B cell (primary cell): ENCODE measurements around the gene GRK6. TPM values are rescaled to one million over a fixed set of nuclear protein-coding genes. Genes with fewer than 3 reads are reported as not detected.

Source experiments
- ATAC-seq: fragments of 200-7000 bp; cut with Tn5 transposase; one replicate; pipeline ENCODE4 v1.10.0; 2021; ENCODE audit warnings: low read depth, mild to moderate bottlenecking, moderate number of reproducible peaks, moderate library complexity
- CTCF ChIA-PET: fragments of 350-600 bp; sonication (Branson Sonifier 250); formaldehyde crosslinking; loops from one replicate; lab custom pipeline; 2021; ENCODE audit warnings: antibody characterized with exemption, inconsistent platforms; lab: Charles Lee
- POLR2A ChIA-PET: fragments of 350-600 bp; sonication (Branson Sonifier 250); formaldehyde crosslinking; loops from one replicate; lab custom pipeline; 2021; ENCODE audit warnings: antibody characterized with exemption; lab: Charles Lee
- DNase-seq: peaks from one replicate; pipeline ENCODE4 v3.0.0; 2013
- H2AFZ ChIP-seq: 2 replicates; pipeline ENCODE4 v1.6.1; 2012; ENCODE audit warnings: mild to moderate bottlenecking, low read depth, low read length; ENCODE audit not compliant: insufficient read depth, poor library complexity, severe bottlenecking
- H3K27ac ChIP-seq, 2 donors: 1 replicate in 1 of 2; 2 replicates in 1 of 2; pipeline ENCODE4 v1.5.1; 2012 to 2013; ENCODE audit warnings: low read length in 2 of 2, mild to moderate bottlenecking in 2 of 2, moderate library complexity in 1 of 2
- H3K27me3 ChIP-seq, 4 experiments: fragments of 200-600 bp in 1 of 4; sonication (generic) in 1 of 4; replicated peaks in 1 of 4; 1 replicate in 2 of 4; 2 replicates in 2 of 4; pipeline versions ENCODE4 v1.6.1 to v1.7.0; 2013 to 2016; ENCODE audit warnings: low read length in 3 of 4, mild to moderate bottlenecking in 2 of 4, mixed read lengths in 1 of 4, moderate library complexity in 1 of 4; ENCODE audit not compliant: insufficient read depth in 4 of 4, control insufficient read depth in 3 of 4; ENCODE audit errors: control extremely low read depth in 1 of 4
- H3K36me3 ChIP-seq, 2 experiments: replicated peaks in 1 of 2; 1 replicate in 1 of 2; 2 replicates in 1 of 2; pipeline versions ENCODE4 v1.6.1 to v1.7.1; 2013; ENCODE audit warnings: low read length in 1 of 2; ENCODE audit not compliant: insufficient read depth in 2 of 2, control insufficient read depth in 1 of 2; ENCODE audit errors: control extremely low read depth in 1 of 2, extremely low read depth in 1 of 2
- H3K4me1 ChIP-seq, 2 donors: fragments of 200-600 bp in 1 of 2; sonication (generic) in 1 of 2; 1 replicate in 1 of 2; 2 replicates in 1 of 2; pipeline versions ENCODE4 v1.5.1 to v1.6.1; 2013 to 2017; ENCODE audit warnings: low read length in 2 of 2; ENCODE audit not compliant: control insufficient read depth in 2 of 2, insufficient read depth in 2 of 2
- H3K4me2 ChIP-seq: replicated peaks from 2 replicates; pipeline ENCODE3; 2012; ENCODE audit warnings: mild to moderate bottlenecking, low read depth, low read length; ENCODE audit not compliant: poor library complexity, severe bottlenecking
- H3K4me3 ChIP-seq, 5 experiments: fragments of 200-600 bp in 1 of 5; sonication (generic) in 1 of 5; 1 replicate in 3 of 5; 2 replicates in 2 of 5; pipeline versions ENCODE4 v1.5.1 to v1.7.0; 2011 to 2016; ENCODE audit warnings: low read length in 4 of 5, mild to moderate bottlenecking in 4 of 5, low read depth in 2 of 5, control low read depth in 1 of 5, moderate library complexity in 1 of 5; ENCODE audit not compliant: insufficient read depth in 1 of 5; ENCODE audit errors: control extremely low read depth in 1 of 5, extremely low read depth in 1 of 5
- H3K79me2 ChIP-seq: fragments of 200-600 bp; sonication (generic); one replicate; pipeline ENCODE4 v1.6.0; 2016; ENCODE audit warnings: low read length; ENCODE audit not compliant: control insufficient read depth, insufficient read depth
- H3K9ac ChIP-seq: fragments of 200-600 bp; sonication (generic); 2 replicates; pipeline ENCODE4 v1.6.1; 2017; ENCODE audit warnings: mild to moderate bottlenecking, low read length, moderate library complexity
- H3K9me3 ChIP-seq, 3 donors: one replicate each; pipeline versions ENCODE4 v1.6.1 to v1.7.1; 2013; ENCODE audit warnings: low read length in 2 of 3; ENCODE audit not compliant: control insufficient read depth in 2 of 3, insufficient read depth in 1 of 3; ENCODE audit errors: control extremely low read depth in 1 of 3
- H4K20me1 ChIP-seq: 2 replicates; pipeline ENCODE4 v1.6.0; 2012; ENCODE audit warnings: mild to moderate bottlenecking, low read length; ENCODE audit not compliant: insufficient read depth, control insufficient read depth, poor library complexity, severe bottlenecking
- H3K27ac Mint-ChIP-seq: one replicate; pipeline ENCODE4 v1.8.0; 2021; ENCODE audit warnings: mixed read lengths
- H3K27me3 Mint-ChIP-seq: one replicate; pipeline ENCODE4 v1.8.0; 2021; ENCODE audit warnings: mixed read lengths
- H3K4me1 Mint-ChIP-seq: one replicate; pipeline ENCODE4 v1.8.0; 2021; ENCODE audit warnings: mixed read lengths
- H3K4me3 Mint-ChIP-seq: one replicate; pipeline ENCODE4 v1.8.0; 2021; ENCODE audit warnings: mixed read lengths
- H3K9me3 Mint-ChIP-seq: one replicate; pipeline ENCODE4 v1.8.0; 2022; ENCODE audit warnings: mixed read lengths; ENCODE audit not compliant: insufficient read depth
- CTCF ChIP-seq: fragments of 200-600 bp; IDR thresholded peaks from one replicate; pipeline ENCODE4 v1.8.0; 2022; ENCODE audit warnings: antibody characterized with exemption, mild to moderate bottlenecking
- EZH2 ChIP-seq: IDR thresholded peaks from 2 replicates; pipeline ENCODE4 v1.6.1; 2012; ENCODE audit warnings: borderline replicate concordance, low read depth, mild to moderate bottlenecking, moderate library complexity, low read length; ENCODE audit not compliant: insufficient read depth, poor library complexity, severe bottlenecking
- WGBS: methylation state at CpG from one replicate; pipeline ENCODE4 v1.1.5; 2013; ENCODE audit warnings: missing lambda C conversion rate; ENCODE audit not compliant: insufficient coverage; 5-methylcytosine and 5-hydroxymethylcytosine counted together
- intact Hi-C: fragments of 100-400 bp; cut with micrococcal nuclease; formaldehyde crosslinking; loops from one replicate; pipeline ENCODE4 v1.10.0; 2022
- polyA plus RNA-seq: library from polyadenylated mRNA; depleted of rRNA; stranded (reverse); fragments of >200 nt; gene quantifications from 2 replicates; pipeline ENCODE4 v1.2.3, GENCODE V29; 2012
- total RNA-seq, 2 donors: library from RNA; stranded (reverse); fragments of 120-200 nt in 1 of 2; gene quantifications; 1 replicate in 1 of 2; 2 replicates in 1 of 2; pipeline versions ENCODE4 v1.2.3 to v1.2.4, GENCODE V29; 2013 to 2022

The GRK6 gene
- total and polyA plus RNA-seq, 2 donors (not counting 1 experiment from before 2014, with no cell fraction given) = 155 to 173 TPM

DNA sequence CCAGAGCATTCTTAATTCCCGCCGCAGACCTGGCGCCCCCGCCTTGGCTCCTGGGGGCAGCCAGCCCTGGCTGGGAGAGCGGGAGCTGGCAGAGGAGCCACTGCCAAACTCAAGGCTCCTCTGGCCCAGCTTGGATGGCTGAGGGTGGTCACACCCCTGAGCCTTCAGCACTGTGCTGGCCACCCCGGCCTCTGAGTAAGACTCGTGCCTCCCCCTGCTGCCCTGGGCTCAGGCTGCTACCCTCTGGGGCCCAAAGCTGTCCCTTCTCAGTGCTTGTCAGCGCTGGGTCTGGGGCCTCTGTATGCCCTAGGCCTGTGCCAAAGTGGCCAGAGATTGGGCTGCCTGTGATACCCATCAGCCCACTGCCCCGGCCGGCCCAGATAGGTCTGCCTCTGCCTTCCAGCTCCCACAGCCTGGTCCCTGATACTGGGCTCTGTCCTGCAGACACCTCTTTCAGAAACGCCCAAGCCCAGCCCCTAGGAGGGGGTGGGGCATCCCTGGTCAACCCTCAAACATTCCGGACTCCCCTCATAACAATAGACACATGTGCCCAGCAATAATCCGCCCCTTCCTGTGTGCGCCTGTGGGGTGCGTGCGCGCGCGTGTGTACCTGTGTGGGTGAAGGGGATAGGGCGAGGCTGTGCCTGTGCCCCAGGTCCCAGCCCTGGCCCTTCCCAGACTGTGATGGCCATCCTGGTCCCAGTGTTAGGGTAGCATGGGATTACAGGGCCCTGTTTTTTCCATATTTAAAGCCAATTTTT is 15.8 kb downstream of the GRK6 start:
- H3K36me3 ChIP-seq = peaks cover 4 to 56% of the 10 kb centered on the region in 2 experiments
- Mint-ChIP-seq H3K27ac (no peak overlapping the region), H3K4me3 (no peak overlapping the region), H3K4me1 (peaks cover 38% of the 10 kb centered on the region), H3K9me3 (no peaks in the 10 kb centered on the region), H3K27me3 (no peaks in the 10 kb centered on the region)
- no peak overlapping the region for H2AFZ ChIP-seq
- no peak overlapping the region for H3K4me3 ChIP-seq
- peaks cover 76% of the 10 kb centered on the region for H4K20me1 ChIP-seq
- H3K27me3 ChIP-seq = no peaks in the 10 kb centered on the region
- no peak overlapping the region for H3K4me2 ChIP-seq
- 94% methylated on average over 17 of the region's 20 CpGs for WGBS
- no peak for TF ChIP-seq EZH2
- TF ChIP-seq CTCF = no peak
- H3K9ac ChIP-seq = no peak overlapping the region
- no peak for DNase-seq
- POLR2A ChIA-PET = interaction anchor here (10.8 kb wide), 1 partner anchor 11 kb away, joined by 103 read pairs; no protein-coding TSS in a partner anchor
- ATAC-seq = no peak
- no peak overlapping the region for H3K27ac ChIP-seq
- intact Hi-C loops = no loop called here
- CTCF ChIA-PET = interaction anchor here (1.1 to 21.3 kb wide), 4 partner anchors 13 to 433 kb away, joined by 3 to 628 read pairs (median 102); partner anchors contain the start of genes F12, GRK6 and PFN3
- peaks cover 20 to 26% of the 10 kb centered on the region in 2 donors for H3K4me1 ChIP-seq
- H3K9me3 ChIP-seq = no peaks in the 10 kb centered on the region
- H3K79me2 ChIP-seq = peaks cover 10% of the 10 kb centered on the region
